Esophagus squamous epithelium (tissue), 5 donors: ENCODE results near the gene CHFR. TPM values are rescaled to one million over a fixed set of nuclear protein-coding genes. Genes with fewer than 3 reads are reported as not detected.
"Not testable (repeated sequence)": the region's sequence is repeated elsewhere in the genome, so short reads cannot be mapped to it uniquely, and the experiment has no call there.

Experiments
- DNase-seq: peaks from one replicate; lab custom pipeline; 2025; lab: John Stamatoyannopoulos, UW
- H3K27ac ChIP-seq, 4 donors: fragments of 200-600 bp; sonication (generic); one replicate each; pipeline ENCODE4 v1.5.1; 2016 to 2019; ENCODE audit warnings: mild to moderate bottlenecking in 1 of 4
- H3K27me3 ChIP-seq, 4 donors: fragments of 200-600 bp; sonication (generic); 1 replicate in 3 of 4; 2 replicates in 1 of 4; pipeline versions ENCODE4 v1.5.1 to v1.6.0; 2017 to 2021; ENCODE audit warnings: antibody characterized with exemption in 1 of 4
- H3K36me3 ChIP-seq, 3 donors: fragments of 200-600 bp; sonication (generic); one replicate each; pipeline ENCODE4 v1.5.1; 2016 to 2019
- H3K4me1 ChIP-seq, 3 donors: fragments of 200-600 bp; sonication (generic); one replicate each; pipeline ENCODE4 v1.5.1; 2017 to 2019
- H3K4me3 ChIP-seq, 4 donors: fragments of 200-600 bp; sonication (generic); 1 replicate in 3 of 4; 2 replicates in 1 of 4; pipeline ENCODE4 v1.5.1; 2016 to 2019; ENCODE audit warnings: mild to moderate bottlenecking in 2 of 4, moderate library complexity in 1 of 4
- H3K9me3 ChIP-seq, 3 donors: fragments of 200-600 bp; sonication (generic); one replicate each; pipeline ENCODE4 v1.5.1; 2016 to 2019
- CTCF ChIP-seq, 6 experiments: fragments of 450-650 bp in 4 of 6; fragments of 200-600 bp in 2 of 6; sonication (generic) in 2 of 6; IDR thresholded peaks; one replicate each; pipeline ENCODE4 v1.5.1; 2016 to 2019; ENCODE audit warnings: antibody characterized with exemption in 6 of 6, mild to moderate bottlenecking in 4 of 6, moderate library complexity in 4 of 6
- POLR2A ChIP-seq, 4 donors: fragments of 450-650 bp; IDR thresholded peaks; one replicate each; pipeline ENCODE4 v1.6.1; 2017; ENCODE audit warnings: antibody characterized with exemption in 4 of 4, mild to moderate bottlenecking in 4 of 4, moderate library complexity in 3 of 4
- WGBS, 2 donors: methylation state at CpG; one replicate each; pipeline ENCODE4 v1.1.5; 2018; 5-methylcytosine and 5-hydroxymethylcytosine counted together
- intact Hi-C: fragments of 100-400 bp; cut with DNase I; formaldehyde crosslinking; loops from one replicate; pipeline ENCODE4 v1.15.0; 2022
- total RNA-seq, 4 donors: library from RNA; depleted of rRNA; stranded (reverse); fragments of >200 nt; gene quantifications; one replicate each; pipeline ENCODE4 v1.1.0, GENCODE V29; 2016
- donor health status: DM: yes; HTN: yes; CAD: no.

CHFR gene
- total RNA-seq, 4 donors from 2014 or later: 19.0 to 37.9 (median 35.8) TPM

GRCh38 chr12:132850291-132850690 is 37.1 kb downstream of the CHFR start:
- TF ChIP-seq POLR2A (IDR thresholded peaks at IDR 0.05) (no peak), CTCF (IDR thresholded peaks at IDR 0.05) (no peak)
- Histone ChIP-seq H3K27me3 (no peaks in the 10 kb centered on the region), H3K36me3 (peaks cover 41 to 100% (median 60%) of the 10 kb centered on the region in 3 donors), H3K27ac (no peak overlapping the region), H3K4me1 (no peaks in the 10 kb centered on the region), H3K9me3 (no peaks in the 10 kb centered on the region), H3K4me3 (no peak overlapping the region)
- no peak for DNase-seq
- WGBS, 2 donors: 89 to 95% methylated on average over 10 to 16 of the region's 16 CpGs
- intact Hi-C loops: no loop called here

- Histone ChIP-seq H3K4me3 (no peak overlapping the region), H3K4me1 (no peaks in the 10 kb centered on the region), H3K27ac (no peak overlapping the region), H3K27me3 (no peaks in the 10 kb centered on the region), H3K36me3 (peaks cover 35 to 100% (median 56%) of the 10 kb centered on the region in 3 donors), H3K9me3 (no peaks in the 10 kb centered on the region)
- 93 to 94% methylated on average over 3 to 9 of the region's 13 CpGs for WGBS, 2 donors
- intact Hi-C loops: no loop called here
- no peak for DNase-seq
- no peak for TF ChIP-seq CTCF (IDR thresholded peaks at IDR 0.05)
- TF ChIP-seq POLR2A (IDR thresholded peaks at IDR 0.05): no peak
These were observed 38.9 kb downstream of the CHFR start for GRCh38 chr12:132848521-132848920.

- no peaks in the 10 kb centered on the region for H3K27me3 ChIP-seq
- no peak overlapping the region for H3K4me3 ChIP-seq
- no peaks in the 10 kb centered on the region for H3K4me1 ChIP-seq
- TF ChIP-seq POLR2A (IDR thresholded peaks at IDR 0.05): no peak
- TF ChIP-seq CTCF (IDR thresholded peaks at IDR 0.05): no peak
- H3K9me3 ChIP-seq: no peaks in the 10 kb centered on the region
- H3K27ac ChIP-seq: no peak overlapping the region
- DNase-seq: no peak
- WGBS, 2 donors: 82 to 87% methylated on average over 21 to 26 of the region's 30 CpGs
- intact Hi-C loops: no loop called here
- H3K36me3 ChIP-seq: peaks cover 26 to 100% (median 56%) of the 10 kb centered on the region in 3 donors
These were observed 39.7 kb downstream of the CHFR start for GRCh38 chr12:132847363-132848356.

GRCh38 chr12:132844681-132845080 is 42.7 kb downstream of the CHFR start:
- H3K36me3 ChIP-seq: peaks cover 28 to 100% (median 57%) of the 10 kb centered on the region in 3 donors
- H3K27ac ChIP-seq, H3K9me3 ChIP-seq, H3K4me3 ChIP-seq, H3K27me3 ChIP-seq, DNase-seq, H3K4me1 ChIP-seq, intact Hi-C loops: not testable (repeated sequence)
- 91 to 92% methylated on average over 8 to 11 of the region's 11 CpGs for WGBS, 2 donors

- H3K4me1 ChIP-seq: peaks cover 0 to 4% (median 0%) of the 10 kb centered on the region in 3 donors
- no peaks in the 10 kb centered on the region for H3K9me3 ChIP-seq
- H3K27ac ChIP-seq: no peak overlapping the region
- H3K27me3 ChIP-seq: no peaks in the 10 kb centered on the region
- H3K36me3 ChIP-seq: peaks cover 23 to 94% (median 55%) of the 10 kb centered on the region in 3 donors
- H3K4me3 ChIP-seq: no peak overlapping the region
- TF ChIP-seq CTCF (IDR thresholded peaks at IDR 0.05) (no peak), POLR2A (IDR thresholded peaks at IDR 0.05) (no peak)
- WGBS, 2 donors: 84 to 89% methylated on average over 19 to 21 of the region's 21 CpGs
- intact Hi-C loops: no loop called here
- no peak for DNase-seq
These were observed 44.9 kb downstream of the CHFR start for GRCh38 chr12:132842449-132843045.
